OCI-LY7 (cell line): ENCODE measurements around the gene REEP5. TPM values are rescaled to one million over a fixed set of nuclear protein-coding genes. Genes with fewer than 3 reads are reported as not detected.
"Not testable (repeated sequence)": the region's sequence is repeated elsewhere in the genome, so short reads cannot be mapped to it uniquely, and the experiment has no call there.

Source experiments
- BruUV-seq: library from RNA; stranded (reverse); fragments of 400-500 nt; replicated peaks from 2 replicates; lab custom pipeline; 2021; lab: Mats Ljungman, UMichigan
- CTCF ChIA-PET: fragments of 300-600 bp; sonication (Branson Sonifier 250); formaldehyde crosslinking; loops from one replicate; lab custom pipeline; 2022; ENCODE audit warnings: antibody characterized with exemption; ENCODE audit not compliant: unreplicated experiment; lab: Charles Lee
- POLR2A ChIA-PET: fragments of 300-600 bp; sonication (Branson Sonifier 250); formaldehyde crosslinking; loops from one replicate; lab custom pipeline; 2022; ENCODE audit warnings: antibody characterized with exemption; lab: Charles Lee
- DNase-seq: peaks from one replicate; pipeline ENCODE4 v3.0.0-alpha.2; 2015; ENCODE audit warnings: low spot score
- H2AFZ ChIP-seq: fragments of 200-600 bp; sonication (generic), shearing (Covaris generic); 2 replicates; pipeline ENCODE4 v1.6.1; 2014; ENCODE audit warnings: mild to moderate bottlenecking, antibody characterized with exemption, low read length, moderate library complexity
- H3K27ac ChIP-seq: fragments of 200-600 bp; sonication (generic); 2 replicates; pipeline ENCODE4 v1.5.1; 2014; ENCODE audit warnings: mixed run types, low read depth, mild to moderate bottlenecking, moderate library complexity, low read length, inconsistent platforms; ENCODE audit not compliant: poor library complexity, severe bottlenecking
- H3K36me3 ChIP-seq: fragments of 200-600 bp; sonication (generic); 2 replicates; pipeline ENCODE4 v1.6.1; 2014; ENCODE audit warnings: mild to moderate bottlenecking, antibody characterized with exemption, low read length, moderate library complexity, mixed read lengths; ENCODE audit not compliant: insufficient read depth
- H3K4me1 ChIP-seq: fragments of 200-600 bp; sonication (generic); 2 replicates; pipeline ENCODE4 v1.5.1; 2014; ENCODE audit warnings: mild to moderate bottlenecking, low read length; ENCODE audit not compliant: insufficient read depth, poor library complexity, severe bottlenecking
- H3K4me2 ChIP-seq: fragments of 200-600 bp; sonication (generic); 2 replicates; pipeline ENCODE4 v1.6.1; 2014; ENCODE audit warnings: mild to moderate bottlenecking, low read length
- H3K4me3 ChIP-seq: fragments of 200-600 bp; sonication (generic); 2 replicates; pipeline ENCODE4 v1.5.1; 2014; ENCODE audit warnings: mild to moderate bottlenecking, low read depth, low read length; ENCODE audit not compliant: poor library complexity, severe bottlenecking
- H3K79me2 ChIP-seq: fragments of 200-600 bp; sonication (generic); 2 replicates; pipeline ENCODE4 v1.6.1; 2016; ENCODE audit warnings: low read depth, mild to moderate bottlenecking, low read length, moderate library complexity, mixed read lengths; ENCODE audit not compliant: insufficient read depth
- H3K9me2 ChIP-seq: fragments of 200-600 bp; sonication (generic); 2 replicates; pipeline ENCODE4 v1.6.1; 2016; ENCODE audit warnings: mild to moderate bottlenecking, low read length, mixed read lengths; ENCODE audit not compliant: insufficient read depth
- H3K9me3 ChIP-seq: fragments of 200-600 bp; sonication (generic); 2 replicates; pipeline ENCODE4 v1.6.1; 2014; ENCODE audit warnings: mild to moderate bottlenecking, mixed run types, low read length, mixed read lengths
- H4K20me1 ChIP-seq: fragments of 200-600 bp; sonication (generic); 2 replicates; pipeline ENCODE4 v1.6.1; 2014; ENCODE audit warnings: mild to moderate bottlenecking, antibody characterized with exemption, low read length, moderate library complexity, mixed read lengths; ENCODE audit not compliant: insufficient read depth
- EZH2phosphoT487 ChIP-seq: fragments of 200-600 bp; sonication (generic); IDR thresholded peaks from 2 replicates; pipeline ENCODE4 v1.6.1; 2018; ENCODE audit warnings: low read depth, borderline replicate concordance, mild to moderate bottlenecking, mixed run types, antibody characterized with exemption, low read length, moderate library complexity, mixed read lengths
- intact Hi-C: fragments of 100-400 bp; cut with micrococcal nuclease; formaldehyde crosslinking; loops from one replicate; pipeline ENCODE4 v1.10.0; 2022; ENCODE audit not compliant: unreplicated experiment
- total RNA-seq, 2 experiments: library from RNA; depleted of rRNA in 1 of 2; stranded (reverse); fragments of >200 nt in 1 of 2; shearing (Covaris generic) in 1 of 2; gene quantifications; 2 replicates each; pipeline ENCODE4 v1.2.3, GENCODE V29; 2014 to 2022
- TF ChIP-seq, protein P1 (sequence below): fragments of 200-600 bp; sonication (generic); conservative IDR thresholded peaks from 2 replicates; pipeline ENCODE4 v1.5.1; 2014; ENCODE audit warnings: mild to moderate bottlenecking, antibody characterized with exemption, low read length, moderate library complexity, mixed read lengths

Gene REEP5
- total RNA-seq, 2 experiments from 2014 or later, result 25.5 to 32.0 TPM

DNA sequence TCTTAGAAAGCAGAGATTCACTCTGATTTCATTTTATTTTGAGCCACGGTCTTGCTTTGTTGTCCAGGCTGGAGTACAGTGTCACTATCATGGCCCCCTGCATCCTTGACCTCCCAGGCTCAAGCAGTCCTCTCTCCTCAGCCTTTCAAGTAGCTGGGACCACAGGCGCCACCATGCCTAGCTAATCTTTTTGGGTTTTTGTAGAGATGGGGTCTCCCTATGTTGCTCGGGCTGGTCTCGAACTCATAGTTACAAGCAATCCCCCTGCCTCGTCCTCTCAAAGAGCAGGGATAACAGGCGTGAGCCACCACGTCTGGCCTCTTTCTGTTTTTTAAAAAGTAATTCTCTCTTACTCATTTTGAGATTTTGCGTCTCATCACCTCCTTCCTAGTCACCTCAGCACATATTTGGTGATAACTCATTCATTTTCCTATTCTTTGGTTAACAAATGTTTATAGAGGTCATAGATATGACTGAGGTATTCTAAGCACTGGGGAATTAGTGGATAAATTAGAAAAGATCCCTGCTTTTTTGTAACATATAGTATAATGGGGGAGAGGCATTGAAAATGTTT lies 43.8 kb upstream of the REEP5 start:
- H3K4me2 ChIP-seq, result no peak overlapping the region
- H4K20me1 ChIP-seq, result no peaks in the 10 kb centered on the region
- ChIA-PET CTCF (interaction anchor here (0.8 to 1.0 kb wide), 2 partner anchors 10 to 44 kb away, joined by 3 to 4 read pairs; no protein-coding TSS in a partner anchor), POLR2A (interaction anchor here (0.6 to 1.6 kb wide), 4 partner anchors 10 to 55 kb away, joined by 3 to 12 read pairs (median 4); partner anchors contain the start of gene DCP2)
- TF ChIP-seq, protein P1, sequence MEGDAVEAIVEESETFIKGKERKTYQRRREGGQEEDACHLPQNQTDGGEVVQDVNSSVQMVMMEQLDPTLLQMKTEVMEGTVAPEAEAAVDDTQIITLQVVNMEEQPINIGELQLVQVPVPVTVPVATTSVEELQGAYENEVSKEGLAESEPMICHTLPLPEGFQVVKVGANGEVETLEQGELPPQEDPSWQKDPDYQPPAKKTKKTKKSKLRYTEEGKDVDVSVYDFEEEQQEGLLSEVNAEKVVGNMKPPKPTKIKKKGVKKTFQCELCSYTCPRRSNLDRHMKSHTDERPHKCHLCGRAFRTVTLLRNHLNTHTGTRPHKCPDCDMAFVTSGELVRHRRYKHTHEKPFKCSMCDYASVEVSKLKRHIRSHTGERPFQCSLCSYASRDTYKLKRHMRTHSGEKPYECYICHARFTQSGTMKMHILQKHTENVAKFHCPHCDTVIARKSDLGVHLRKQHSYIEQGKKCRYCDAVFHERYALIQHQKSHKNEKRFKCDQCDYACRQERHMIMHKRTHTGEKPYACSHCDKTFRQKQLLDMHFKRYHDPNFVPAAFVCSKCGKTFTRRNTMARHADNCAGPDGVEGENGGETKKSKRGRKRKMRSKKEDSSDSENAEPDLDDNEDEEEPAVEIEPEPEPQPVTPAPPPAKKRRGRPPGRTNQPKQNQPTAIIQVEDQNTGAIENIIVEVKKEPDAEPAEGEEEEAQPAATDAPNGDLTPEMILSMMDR, result no peak
- TF ChIP-seq EZH2phosphoT487, result no peak
- H3K79me2 ChIP-seq, result no peaks in the 10 kb centered on the region
- H3K9me3 ChIP-seq, result no peaks in the 10 kb centered on the region
- no peaks in the 10 kb centered on the region for H3K9me2 ChIP-seq
- DNase-seq, result no peak
- no peak overlapping the region for H2AFZ ChIP-seq
- no TSS peak for BruUV-seq
- no peaks in the 10 kb centered on the region for H3K36me3 ChIP-seq
- no peak overlapping the region for H3K27ac ChIP-seq
- H3K4me3 ChIP-seq, result no peak overlapping the region
- intact Hi-C loops, result loop anchor here (2.0 kb wide), 1 partner anchor 415 kb away; no protein-coding TSS in a partner anchor
- peaks cover 9% of the 10 kb centered on the region for H3K4me1 ChIP-seq

DNA sequence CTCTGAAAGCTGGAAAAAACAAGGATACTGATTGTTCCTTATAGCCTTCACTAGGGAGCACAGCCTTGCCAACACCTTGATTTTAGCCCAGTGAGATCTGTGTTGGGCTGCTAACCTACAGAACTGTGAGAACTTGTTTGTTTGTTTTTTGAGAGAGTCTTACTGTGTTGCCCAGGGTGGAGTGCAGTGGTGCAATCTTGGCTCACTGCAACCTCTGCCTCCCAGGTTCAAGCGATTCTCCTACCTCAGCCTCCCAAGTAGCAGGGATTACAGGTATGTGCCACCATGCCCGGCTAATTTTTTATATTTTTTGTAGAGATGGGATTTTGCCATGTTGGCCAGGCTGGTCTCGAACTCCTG lies 41.3 kb upstream of the REEP5 start:
- not testable (repeated sequence) for H3K4me3 ChIP-seq, H3K9me2 ChIP-seq, DNase-seq, H3K27ac ChIP-seq, H3K4me2 ChIP-seq, H3K9me3 ChIP-seq, H3K36me3 ChIP-seq, H3K79me2 ChIP-seq, BruUV-seq, H4K20me1 ChIP-seq
- H2AFZ ChIP-seq, result peak overlapping the region; percentile 75; the same call in 1 of the 2 replicates
- H3K4me1 ChIP-seq, result peaks cover 14% of the 10 kb centered on the region
- ChIA-PET POLR2A (interaction anchor here (1.1 to 1.3 kb wide), 3 partner anchors 17 to 40 kb away, joined by 3 read pairs; no protein-coding TSS in a partner anchor), CTCF (interaction anchor here (0.9 kb wide), 1 partner anchor 39 kb away, joined by 3 read pairs; no protein-coding TSS in a partner anchor)
- intact Hi-C loops, result loop anchor here (5.0 kb wide), 2 partner anchors 101 to 266 kb away; partner anchors contain the start of gene SRP19

DNA sequence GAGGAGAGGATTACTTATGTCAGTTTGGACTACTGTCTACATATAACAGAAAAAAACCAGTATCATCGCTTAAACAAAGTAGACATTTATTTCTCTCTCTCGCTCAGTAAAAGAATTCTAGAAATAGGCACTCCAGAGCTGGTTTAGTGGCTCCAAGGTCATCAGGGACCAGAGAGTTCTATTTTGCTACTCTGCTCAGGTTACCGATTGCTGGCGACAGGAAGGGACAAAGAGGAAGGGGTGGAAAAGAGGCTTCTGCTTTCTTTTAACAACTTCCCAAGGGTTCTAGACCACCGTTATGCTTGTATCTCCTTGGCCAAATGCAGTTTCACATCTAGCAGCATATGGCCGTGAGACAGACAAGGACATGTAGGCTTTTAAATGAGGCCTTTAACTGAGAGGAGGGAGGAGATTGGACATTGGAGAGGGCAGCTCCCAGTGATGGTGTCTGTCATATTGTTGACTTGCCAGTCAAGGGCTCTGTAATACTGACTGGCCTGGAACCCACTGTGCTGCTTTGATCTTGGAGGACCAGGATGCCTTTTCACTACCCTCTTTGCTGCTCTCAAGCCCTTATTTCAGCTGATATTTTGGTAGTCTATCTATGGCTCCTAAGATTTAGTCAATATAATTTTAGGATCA lies 39.0 kb upstream of the REEP5 start:
- no peak overlapping the region for H3K4me2 ChIP-seq
- BruUV-seq, result no TSS peak
- H3K4me3 ChIP-seq, result no peak overlapping the region
- no peak overlapping the region for H3K27ac ChIP-seq
- CTCF ChIA-PET, result interaction anchor here (1.0 kb wide), 1 partner anchor 38 kb away, joined by 3 read pairs; no protein-coding TSS in a partner anchor
- H3K9me2 ChIP-seq, result no peaks in the 10 kb centered on the region
- H4K20me1 ChIP-seq, result no peaks in the 10 kb centered on the region
- H2AFZ ChIP-seq, result no peak overlapping the region
- H3K4me1 ChIP-seq, result peaks cover 14% of the 10 kb centered on the region
- POLR2A ChIA-PET, result interaction anchor here (0.7 to 1.5 kb wide), 8 partner anchors 9 to 1352 kb away, joined by 3 to 8 read pairs (median 4); partner anchors contain the start of gene DCP2
- no peak for DNase-seq
- intact Hi-C loops, result loop anchor here (5.0 kb wide), 2 partner anchors 99 to 264 kb away; partner anchors contain the start of gene SRP19
- H3K9me3 ChIP-seq, result no peaks in the 10 kb centered on the region
- H3K36me3 ChIP-seq, result no peaks in the 10 kb centered on the region
- TF ChIP-seq EZH2phosphoT487, result no peak
- TF ChIP-seq, protein P1, result no peak
- no peaks in the 10 kb centered on the region for H3K79me2 ChIP-seq
